GM21447 (cell line): ENCODE measurements around the gene TBC1D10A.

ENCODE experiments used
- ATAC-seq: cut with Tn5 transposase; IDR thresholded peaks from one replicate; pipeline ENCODE4 v1.9.1; 2021; ENCODE audit not compliant: unreplicated experiment

The TBC1D10A gene

DNA sequence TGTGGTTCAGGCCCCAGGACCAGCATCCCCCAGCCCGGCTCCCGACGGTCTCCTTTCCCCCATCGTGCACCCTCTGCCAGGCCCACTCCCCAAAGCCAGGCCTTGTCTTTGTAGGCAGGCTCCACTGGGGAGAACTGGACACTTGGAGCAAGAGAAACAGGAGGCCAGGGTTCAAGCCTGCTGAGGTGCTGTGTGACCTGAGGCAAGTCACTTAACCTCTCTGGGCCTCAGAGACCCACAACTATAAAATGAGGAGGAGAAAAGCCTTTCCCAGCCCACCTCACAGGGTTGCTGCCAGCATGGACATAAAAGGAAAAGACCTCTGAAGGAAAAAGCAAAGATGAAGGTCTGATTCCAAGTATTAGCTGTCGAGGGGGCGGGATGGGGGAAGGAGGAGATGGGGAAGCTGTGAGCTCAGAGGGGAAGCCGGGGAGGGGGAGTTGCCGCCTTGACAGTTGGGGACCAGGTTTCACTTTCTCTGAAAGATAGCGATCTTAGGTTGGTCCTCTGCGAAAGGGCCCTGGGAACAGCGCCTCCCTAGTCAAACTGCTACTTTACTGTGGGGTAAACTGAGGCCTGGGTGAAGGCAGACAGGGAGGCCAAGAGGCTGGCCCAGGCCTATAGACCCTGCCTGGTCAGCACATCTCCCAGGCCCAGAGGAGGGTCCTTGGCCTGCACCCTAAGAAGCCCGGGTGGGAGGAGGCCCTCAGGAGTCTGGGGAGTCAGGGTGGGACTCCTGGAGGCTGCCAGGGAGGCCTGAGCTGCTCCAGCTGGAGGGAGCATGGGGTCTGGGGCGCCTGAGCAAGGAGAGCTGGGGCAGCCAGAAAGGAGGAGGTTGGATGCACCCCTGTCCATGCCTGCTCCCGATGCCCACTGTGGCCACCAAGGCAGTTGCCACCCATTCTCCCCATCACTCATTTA, 59.1 kb downstream of the TBC1D10A start:
- ATAC-seq, result no peak

DNA sequence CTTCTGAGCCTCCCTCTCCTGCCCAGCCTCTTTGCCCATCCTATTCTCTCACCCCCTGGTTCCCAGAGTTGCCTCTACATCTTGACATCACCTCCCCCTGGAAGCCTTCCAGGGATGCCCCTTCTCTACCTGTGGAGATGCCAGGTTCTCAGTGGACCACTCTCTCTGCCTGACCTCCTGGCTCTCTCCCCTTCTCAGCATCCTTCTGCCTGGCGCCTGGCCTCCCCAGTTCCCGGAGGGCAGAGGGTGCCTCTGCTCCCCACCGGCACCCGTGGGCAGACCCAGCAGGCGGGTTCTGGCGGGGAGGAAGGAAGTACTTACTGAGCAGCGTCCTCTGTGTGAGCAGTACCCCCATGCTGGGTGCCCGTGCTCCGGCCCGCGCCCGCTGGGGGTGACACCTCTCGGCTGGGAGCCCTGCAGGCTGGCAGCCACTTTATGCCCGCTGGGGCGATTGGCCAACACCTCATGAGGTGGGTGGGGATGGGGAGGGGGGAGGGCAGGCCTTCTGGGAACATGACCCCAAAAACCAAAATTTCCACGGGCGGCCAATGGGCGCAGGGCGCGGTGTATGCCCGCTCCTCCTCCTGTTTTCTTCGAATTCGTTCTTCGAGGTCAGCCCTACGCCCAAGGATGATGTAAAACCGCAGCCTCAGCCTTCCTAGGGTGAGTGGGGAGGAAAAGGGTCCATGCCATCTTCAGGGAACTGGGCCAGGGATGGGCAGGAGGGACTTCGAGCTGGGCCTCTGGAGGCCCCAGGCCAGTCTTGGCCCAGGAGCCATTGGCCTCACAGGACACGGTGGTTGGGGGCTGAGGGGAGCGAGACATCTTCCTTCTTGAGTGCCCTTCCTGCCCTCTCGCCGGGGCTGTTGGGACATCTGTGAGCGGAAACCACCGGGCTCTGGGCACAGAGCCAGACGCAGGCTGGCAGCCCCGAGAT, 60.0 kb downstream of the TBC1D10A start, which contains the start of gene OSM:
OSM (minus strand) TSS at position 407 of the 937 bp plus-strand sequence; CDS start at position 355, 52 bp downstream.
- no peak for ATAC-seq

DNA sequence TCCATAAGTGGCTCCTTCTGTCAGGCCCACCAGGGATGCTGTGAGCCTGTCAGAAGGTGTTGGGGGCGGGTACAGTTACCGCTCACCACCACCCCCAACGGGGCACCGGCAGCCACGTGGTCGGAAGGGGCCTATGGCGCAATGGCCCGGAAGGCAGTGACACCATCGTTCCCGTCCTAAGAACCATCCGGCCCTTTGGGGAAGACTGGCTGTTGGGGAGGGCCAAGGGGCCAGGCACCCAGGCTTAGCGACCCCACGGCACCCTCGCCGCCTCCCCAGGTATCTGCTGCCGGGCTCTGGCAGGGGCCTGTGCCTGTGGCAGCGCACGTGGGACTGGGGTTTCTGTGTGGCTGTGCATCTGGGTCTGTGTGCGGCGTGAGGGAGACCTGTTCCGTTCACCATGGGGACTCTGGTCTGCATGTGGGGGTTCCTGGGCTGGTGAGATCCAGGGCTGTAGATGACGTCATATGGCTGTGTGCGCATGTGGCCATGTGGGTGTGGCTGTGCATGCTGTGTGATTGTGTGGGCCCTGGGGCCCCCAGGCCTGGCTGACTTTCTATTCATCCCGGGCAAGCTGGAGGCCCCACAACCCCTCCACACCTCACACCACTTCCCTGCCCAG, 60.8 kb downstream of the TBC1D10A start:
- peak; percentile 70 for ATAC-seq

DNA sequence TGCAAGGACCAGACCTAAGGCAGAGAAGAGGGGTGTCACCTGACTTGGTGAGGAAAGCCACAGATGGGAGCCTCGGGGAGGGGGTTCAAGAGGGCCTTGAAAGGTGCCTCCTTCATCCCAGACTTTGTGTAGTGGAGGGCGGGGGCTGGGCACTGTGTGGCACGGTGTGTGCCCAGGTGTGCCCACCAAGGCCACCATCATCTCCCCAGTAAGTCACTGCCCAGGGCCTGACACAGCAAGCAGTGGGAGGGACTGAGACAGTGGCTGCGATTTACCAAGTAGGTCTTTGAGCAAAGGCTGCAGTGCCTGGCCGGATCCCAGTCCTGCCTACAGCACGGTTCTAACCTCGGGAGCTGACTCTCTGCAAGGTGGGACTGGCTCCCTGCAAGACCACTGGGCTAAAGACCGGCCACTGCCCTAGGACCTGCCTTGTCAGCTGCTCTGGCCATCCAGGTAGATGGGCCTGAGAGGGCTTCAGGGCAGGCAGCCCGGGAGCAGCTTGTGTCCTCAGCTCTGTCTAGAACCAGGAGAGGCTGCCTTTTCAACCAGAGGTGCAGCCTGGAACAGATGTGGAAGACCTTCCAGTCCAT, 61.5 kb downstream of the TBC1D10A start:
- ATAC-seq, result no peak

DNA sequence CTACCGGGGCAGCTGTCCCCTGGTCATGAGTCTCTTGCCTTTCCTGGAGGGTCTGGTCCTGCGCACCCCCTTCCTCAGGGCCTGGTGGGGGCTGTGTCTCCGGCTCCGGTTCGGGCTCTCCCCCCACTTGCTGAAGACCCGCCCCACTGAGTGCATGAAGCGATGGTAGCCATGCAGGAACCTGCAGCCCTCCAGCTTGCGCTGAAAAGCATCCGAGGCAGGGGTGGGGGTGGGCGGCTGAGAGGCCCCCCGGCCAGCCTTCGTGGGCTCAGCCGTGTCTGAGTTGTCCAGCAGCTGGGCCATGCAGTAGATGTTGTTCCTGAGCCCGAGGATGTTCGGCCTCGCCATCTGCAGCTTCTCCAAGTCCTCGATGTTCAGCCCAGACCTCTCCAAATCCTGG, 62.9 kb downstream of the TBC1D10A start:
- no peak for ATAC-seq

DNA sequence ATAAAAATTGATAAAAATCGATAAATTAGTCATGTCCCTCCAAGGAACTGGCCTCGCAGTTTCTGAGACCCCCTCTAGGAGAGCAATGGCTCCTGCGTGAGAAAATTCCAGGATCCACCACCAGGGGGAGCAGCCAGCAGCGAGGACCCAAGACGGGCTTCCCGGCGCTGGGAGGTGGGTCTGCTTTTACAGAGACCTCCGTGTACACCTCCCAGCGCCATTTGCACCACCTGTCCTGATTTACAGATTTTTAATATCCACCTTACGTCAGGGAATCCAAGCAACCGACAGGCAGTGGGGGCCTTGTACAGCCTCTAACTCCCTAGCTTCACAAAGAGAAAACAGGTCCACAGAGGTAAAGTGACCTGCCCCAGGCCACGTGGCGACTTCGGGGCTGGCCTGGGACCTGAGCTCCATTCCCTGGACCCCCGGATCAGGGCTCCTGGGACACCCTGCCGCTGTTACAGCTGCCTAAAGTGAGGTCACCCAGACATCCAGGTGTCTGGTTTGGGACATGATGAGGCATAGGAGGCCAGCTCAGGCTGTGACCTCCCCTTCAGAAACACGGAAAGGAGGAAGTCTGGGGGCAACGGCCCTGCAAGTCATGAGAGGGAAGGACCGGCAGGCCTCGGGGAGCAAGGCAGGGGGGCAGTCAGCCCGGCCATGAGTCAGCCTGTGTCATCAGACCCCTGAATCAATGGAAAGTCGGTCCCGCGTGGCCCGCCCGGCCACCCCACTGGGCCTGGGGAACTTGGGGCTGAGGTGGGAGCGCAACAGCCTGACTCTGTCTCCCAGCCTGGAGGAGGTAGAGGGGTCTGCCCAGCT, 63.6 kb downstream of the TBC1D10A start:
- no peak for ATAC-seq

DNA sequence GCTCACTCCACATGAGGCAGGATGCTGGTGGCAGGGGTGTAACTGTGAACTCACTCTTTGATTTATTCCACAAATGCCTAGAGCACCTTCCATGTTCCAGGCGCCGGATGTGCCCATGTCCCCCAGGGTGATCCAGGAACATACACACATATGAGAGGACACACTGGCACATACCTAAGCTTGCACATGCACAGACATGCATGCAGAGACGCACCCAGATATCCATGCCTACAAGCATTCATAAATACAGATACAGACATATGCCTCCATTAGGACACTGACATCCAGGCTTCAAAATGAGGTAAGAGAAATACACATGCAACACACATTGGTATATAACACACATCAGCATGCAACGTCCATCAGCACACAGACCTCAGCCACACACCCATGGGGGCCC, 64.6 kb downstream of the TBC1D10A start:
- no peak for ATAC-seq

DNA sequence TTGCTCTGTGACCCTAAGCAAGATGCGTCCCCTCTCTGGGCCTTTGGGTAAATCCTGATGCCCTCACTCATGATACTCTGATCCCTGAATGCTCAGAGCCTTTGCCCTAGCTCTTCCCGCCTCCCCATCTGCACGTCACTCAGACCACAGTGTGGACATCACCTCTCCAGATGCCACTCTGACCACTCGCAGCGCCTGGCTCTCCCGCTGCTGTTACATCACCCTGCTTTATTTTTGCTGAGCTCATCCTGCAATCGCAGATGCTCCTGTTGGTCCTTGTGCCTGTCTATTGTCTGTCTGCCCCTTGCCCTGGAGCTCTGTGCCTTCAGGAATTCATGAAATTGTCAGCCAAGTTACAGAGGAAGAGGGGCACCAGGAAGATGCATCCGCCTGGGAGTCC, 65.6 kb downstream of the TBC1D10A start:
- no peak for ATAC-seq

DNA sequence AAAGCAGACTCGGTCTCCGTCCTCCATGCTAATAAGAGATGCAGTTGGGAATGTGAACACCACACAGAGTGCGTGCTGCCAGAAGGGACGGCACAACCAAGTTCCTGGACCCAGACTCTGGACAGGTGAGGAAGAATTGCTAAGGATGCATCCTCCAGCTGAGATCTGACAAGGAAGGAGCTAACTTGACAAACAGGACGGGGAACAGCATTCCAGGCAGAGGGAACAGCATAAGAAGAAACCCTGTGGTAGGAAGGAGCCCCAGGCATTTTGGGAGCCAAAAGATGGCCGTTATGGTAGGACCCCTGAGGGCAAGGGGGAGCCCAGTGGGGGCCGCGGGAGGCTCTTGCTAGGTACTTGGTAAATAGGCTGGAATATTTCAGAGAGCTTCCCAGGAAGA, 66.1 kb downstream of the TBC1D10A start:
- no peak for ATAC-seq

DNA sequence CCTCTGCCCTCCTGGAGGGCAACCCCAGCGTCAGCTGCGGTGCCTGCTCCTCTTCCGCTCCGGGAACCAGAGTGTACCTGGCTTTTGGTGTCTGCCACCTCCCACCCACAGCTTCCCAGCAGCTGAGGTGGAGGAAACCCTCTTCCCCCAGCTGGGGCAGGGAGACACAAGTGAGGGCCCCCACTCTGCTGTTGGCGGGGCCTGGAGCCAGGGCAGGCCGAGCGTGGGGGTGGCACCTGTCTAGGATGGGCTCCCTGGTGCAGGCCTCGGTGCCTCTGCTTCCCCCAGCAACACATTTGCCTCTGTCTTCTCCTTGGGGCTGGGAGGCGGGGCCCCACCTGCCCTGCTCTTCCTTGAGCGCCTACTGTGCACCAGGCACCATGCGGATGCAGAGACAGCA, 66.5 kb downstream of the TBC1D10A start:
- no peak for ATAC-seq

DNA sequence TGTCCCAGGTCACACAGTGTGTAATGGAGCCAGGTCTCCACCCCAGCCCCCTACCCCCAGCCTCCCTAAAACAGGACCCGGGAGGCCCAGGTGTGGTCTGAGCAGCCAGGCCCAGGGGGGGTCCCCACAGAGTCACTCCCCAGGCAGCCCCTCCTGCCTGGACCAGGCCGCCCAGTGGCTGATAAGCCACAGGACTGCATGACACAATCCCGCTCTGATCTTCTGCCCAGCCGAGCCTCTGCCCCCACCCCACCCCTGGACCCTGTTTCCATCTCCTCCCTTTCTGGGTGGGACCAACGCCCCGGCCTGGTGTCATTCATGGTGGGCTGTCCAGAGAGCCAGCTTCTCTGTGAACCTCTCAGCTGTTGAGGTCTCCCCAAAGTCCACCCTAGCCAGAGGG, 72.4 kb downstream of the TBC1D10A start:
- ATAC-seq, result no peak

DNA sequence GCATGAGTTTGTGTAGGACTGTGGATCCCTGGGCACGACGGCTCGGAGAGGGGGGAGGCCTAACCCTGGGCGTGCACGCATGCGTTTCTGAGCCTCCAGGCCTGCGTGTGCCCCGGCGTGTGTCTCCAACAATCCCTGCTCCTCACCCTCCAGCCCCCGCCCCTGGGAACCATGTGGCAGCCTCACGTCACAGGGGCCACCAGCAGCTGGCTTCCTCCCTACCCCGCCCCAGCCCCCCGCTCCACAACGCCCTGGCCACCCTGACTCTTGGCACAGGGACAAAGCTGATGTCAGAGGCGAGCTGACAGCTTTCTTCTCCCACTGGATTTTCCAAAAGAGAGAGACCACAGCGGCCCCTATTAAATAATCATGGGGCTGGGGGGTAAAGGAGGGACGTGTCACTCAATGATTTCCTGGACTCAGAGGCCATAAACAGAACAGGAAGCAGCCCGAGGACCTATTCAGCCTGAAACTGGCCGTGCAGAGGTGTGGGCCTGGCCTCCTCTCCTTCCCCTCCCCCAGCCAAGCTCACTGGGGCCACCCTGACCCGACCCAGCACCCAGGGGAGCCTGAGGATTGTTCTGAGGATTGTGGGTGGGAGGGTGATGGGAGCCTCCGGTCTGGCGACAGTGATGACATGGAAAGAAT, 73.4 kb downstream of the TBC1D10A start:
- ATAC-seq, result no peak

DNA sequence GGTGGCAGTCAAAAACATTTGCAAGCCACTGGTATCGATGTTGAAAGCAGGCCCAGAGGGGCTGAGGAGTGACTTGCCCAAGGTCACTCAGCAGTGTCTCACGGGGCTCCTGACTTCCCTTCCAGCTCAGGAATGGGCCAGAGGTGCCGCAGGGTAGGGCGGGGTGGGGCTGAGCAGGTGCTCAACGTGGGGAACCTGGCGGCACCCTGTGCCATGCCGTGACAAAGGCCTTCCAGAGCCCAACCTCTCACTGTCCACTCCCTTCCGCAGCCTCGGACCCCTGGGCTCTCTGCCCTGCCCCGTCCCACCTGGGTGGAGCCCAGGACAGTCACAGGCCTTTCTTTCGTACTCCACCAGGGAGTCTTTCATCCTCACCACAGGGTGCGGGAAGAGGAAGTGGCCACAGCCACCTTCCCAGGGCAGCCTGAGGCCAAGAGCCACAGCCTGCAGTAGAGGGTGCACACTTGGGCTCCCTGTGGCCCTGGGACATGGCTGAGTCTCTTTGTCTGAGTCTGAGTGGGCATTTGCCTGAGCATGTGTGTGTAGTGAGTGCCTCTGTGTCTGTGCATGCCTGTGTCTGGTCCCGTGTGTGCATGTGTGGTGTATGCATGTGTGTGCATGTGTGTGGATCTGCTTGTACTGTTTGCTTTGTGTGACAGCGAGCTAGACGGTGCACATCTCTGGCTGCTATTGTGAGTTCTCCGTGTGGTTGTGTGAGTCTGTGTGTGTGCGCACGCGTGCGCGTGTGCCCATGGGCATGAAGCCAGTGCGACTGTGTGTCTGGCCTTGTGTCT, 74.1 kb downstream of the TBC1D10A start:
- ATAC-seq, result no peak

DNA sequence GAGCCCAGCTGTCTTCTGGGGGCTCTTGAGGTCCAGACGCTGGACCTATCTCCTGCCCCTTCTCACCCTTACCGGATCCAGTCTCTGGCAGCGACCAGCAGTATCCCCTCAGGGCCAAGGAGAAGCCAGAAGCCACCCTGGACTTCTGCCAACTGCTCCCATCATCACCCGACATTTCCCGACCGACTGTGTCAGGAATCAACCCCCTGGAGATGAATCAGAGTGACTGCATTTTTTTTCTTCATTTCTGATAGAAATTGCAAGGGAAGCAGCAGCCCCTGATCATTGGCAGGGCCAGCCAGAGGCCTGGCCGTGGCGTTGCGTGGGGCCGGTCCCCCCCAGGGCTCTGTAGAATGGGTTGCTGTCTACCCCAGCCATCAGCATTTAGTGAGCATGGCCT, 75.0 kb downstream of the TBC1D10A start:
- ATAC-seq, result no peak

DNA sequence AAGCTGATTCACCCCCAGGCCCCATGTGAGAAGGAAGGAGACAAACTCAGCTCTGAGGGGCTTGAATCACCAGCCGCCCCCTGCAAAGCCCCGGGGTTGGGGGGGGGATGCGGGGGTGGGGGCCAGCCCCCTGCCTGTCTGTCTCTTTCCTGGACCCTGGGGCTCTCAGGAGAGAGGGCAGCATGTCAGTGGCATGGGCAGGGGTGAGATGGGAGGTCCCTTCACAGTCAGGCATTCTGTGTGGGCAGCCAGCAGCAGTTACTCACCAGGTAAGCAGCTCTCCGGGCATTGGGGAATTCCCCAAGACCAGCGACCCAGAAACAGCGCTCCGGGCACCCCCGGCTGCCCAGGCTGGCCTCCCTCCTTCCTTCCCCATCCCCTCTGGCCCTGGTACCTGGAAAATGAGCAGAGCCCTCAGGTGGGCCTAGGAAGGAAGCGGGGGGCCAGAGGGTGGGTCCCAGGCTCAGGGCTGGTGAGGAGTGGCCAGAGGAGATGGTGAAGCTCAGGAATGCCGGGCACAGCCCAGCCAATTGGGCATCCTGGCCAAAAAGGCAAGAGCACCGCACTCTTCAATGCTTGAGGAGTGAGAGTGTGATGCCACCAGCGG, 76.0 kb downstream of the TBC1D10A start:
- no peak for ATAC-seq

DNA sequence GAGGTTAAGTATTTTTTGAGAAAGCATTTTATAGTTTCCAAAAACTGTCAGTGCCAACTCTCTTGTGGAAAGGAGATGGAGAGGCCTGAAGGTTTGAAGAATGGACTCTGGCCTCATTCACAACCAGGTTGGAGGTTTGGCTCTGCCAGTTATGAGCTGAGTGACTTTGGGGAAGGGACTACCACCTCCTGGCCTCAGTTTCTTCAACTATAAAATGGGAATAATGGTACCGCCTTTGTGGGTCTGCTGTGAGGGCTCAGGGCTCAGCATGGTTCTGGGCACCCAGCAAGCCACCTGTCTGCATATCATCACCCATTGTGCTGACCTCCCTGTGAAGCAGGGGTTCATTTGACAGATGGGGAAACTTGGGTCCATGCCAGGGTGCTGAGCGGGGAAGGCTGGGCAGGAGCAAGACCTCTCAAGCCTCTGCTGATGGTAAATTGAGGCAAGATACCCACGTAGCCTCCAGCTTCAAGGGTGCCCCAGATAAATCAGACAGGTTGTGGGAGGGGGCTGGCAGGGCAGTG, 76.6 kb downstream of the TBC1D10A start:
- ATAC-seq, result no peak

DNA sequence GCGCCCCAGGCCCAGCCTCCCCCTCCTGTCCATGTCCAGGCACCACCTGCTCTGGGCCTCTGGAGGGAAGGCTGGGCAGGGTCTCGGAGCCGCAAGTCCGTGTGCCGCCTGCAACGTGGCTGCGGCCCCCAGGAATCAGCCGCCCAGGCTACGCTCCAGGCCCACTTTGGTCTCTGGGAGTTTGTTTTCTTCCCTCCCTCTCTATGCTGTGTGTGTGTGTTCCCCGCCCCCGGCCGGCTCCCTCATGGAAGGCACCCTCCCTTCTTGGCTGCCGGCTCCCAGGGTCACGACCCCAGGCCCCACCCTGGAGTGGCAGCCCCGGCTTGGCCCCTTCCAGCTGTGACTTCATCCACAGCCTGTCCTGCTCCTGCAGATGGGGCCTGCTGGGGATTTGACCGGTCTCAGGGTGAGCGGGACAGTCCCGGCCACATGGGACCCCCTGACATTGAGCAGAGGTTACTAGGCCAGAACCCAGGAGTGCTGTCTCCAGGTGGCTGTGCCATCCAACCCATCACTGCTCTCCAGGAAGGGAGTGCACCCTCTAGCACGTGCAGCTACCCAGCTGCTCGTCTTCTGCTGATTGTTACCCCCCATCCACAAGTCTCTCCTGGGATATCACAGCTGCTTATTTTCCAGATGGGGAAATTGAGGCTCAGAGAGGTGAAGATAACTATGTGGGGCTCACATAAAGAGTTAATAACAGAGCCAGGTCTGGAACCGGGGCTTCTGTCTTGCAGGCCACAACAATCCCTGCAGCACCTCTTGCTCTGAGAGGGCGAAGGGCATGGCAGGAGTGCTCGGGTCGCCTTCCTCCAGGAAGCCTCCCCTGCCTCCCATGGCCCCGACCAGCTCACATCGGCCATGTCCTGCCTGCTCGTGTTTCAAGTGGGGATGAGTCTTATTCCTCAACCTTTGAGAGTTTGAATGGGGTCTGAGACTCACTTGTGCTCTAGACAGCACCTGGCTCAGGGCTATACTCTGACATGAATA, 77.4 kb downstream of the TBC1D10A start:
- ATAC-seq, result no peak
